GM12878 (cell line): ENCODE results near the gene WDR93. TPM values are rescaled to one million over a fixed set of nuclear protein-coding genes. Genes with fewer than 3 reads are reported as not detected.

Experiments used
- ATAC-seq: fragments of 200-7000 bp; cut with Tn5 transposase; 3 replicates; pipeline ENCODE4 v1.9.1; 2020; ENCODE audit warnings: mild to moderate bottlenecking, moderate library complexity
- BruUV-seq: library from RNA; stranded (reverse); fragments of 400-500 nt; replicated peaks from 2 replicates; lab custom pipeline; 2021; lab: Mats Ljungman, UMichigan
- CTCF ChIA-PET: fragments of 300-600 bp; sonication (Branson Sonifier 250); formaldehyde crosslinking; extraction: SDS; loops from one replicate; lab custom pipeline; 2021; ENCODE audit warnings: inconsistent platforms; lab: Yijun Ruan, JAX
- POLR2A ChIA-PET: fragments of 350-600 bp; formaldehyde crosslinking; extraction: SDS; loops from one replicate; lab custom pipeline; 2021; ENCODE audit warnings: inconsistent platforms; lab: Charles Lee
- RAD21 ChIA-PET: fragments of 300-600 bp; sonication (Branson Sonifier 250); formaldehyde crosslinking; loops from one replicate; lab custom pipeline; 2023; ENCODE audit warnings: antibody characterized with exemption; ENCODE audit not compliant: unreplicated experiment; lab: Charles Lee
- SMC1A ChIA-PET: fragments of 300-600 bp; sonication (Branson Sonifier 250); formaldehyde crosslinking; loops from one replicate; lab custom pipeline; 2023; ENCODE audit not compliant: unreplicated experiment, uncharacterized antibody; lab: Charles Lee
- DNase-seq: peaks from one replicate; pipeline ENCODE4 v3.0.0-alpha.2; 2011; ENCODE audit warnings: low read depth, low spot score
- FAIRE-seq: peaks from 3 replicates; lab custom pipeline; 2011; peaks lifted over from hg19 to GRCh38; lab: Jason Lieb, UNC
- H2AFZ ChIP-seq: 2 replicates; pipeline ENCODE4 v1.6.0; 2011; ENCODE audit warnings: low read depth, low read length, control low read depth; ENCODE audit not compliant: control insufficient read depth
- H3K27ac ChIP-seq: 2 replicates; pipeline ENCODE4 v1.5.1; 2011; ENCODE audit warnings: control low read depth; ENCODE audit not compliant: control insufficient read depth, insufficient read depth
- H3K27me3 ChIP-seq, 2 experiments: replicated peaks in 1 of 2; 2 replicates each; pipeline versions ENCODE4 v1.6.0 to v1.6.1; 2011; ENCODE audit warnings: low read length in 1 of 2; ENCODE audit not compliant: control insufficient read depth in 2 of 2, insufficient read depth in 2 of 2
- H3K36me3 ChIP-seq, 2 experiments: 2 replicates each; pipeline ENCODE4 v1.5.1; 2011; ENCODE audit warnings: low read length in 1 of 2; ENCODE audit not compliant: control insufficient read depth in 2 of 2, insufficient read depth in 2 of 2
- H3K4me1 ChIP-seq: 2 replicates; pipeline ENCODE4 v1.6.1; 2011; ENCODE audit warnings: mild to moderate bottlenecking, low read length, moderate library complexity, mixed read lengths; ENCODE audit not compliant: control insufficient read depth, insufficient read depth
- H3K4me2 ChIP-seq: 2 replicates; pipeline ENCODE4 v1.6.0; 2011; ENCODE audit warnings: control low read depth; ENCODE audit not compliant: control insufficient read depth, insufficient read depth
- H3K4me3 ChIP-seq: fragments of 200-600 bp; sonication (generic); 2 replicates; pipeline ENCODE4 v1.5.1; 2016
- H3K79me2 ChIP-seq: 2 replicates; pipeline ENCODE4 v1.6.0; 2011; ENCODE audit warnings: low read length; ENCODE audit not compliant: control insufficient read depth, insufficient read depth
- H3K9ac ChIP-seq: 2 replicates; pipeline ENCODE4 v1.8.0; 2011; ENCODE audit warnings: low read length, control low read depth, mixed read lengths; ENCODE audit not compliant: control insufficient read depth, insufficient read depth
- H3K9me3 ChIP-seq: replicated peaks from 3 replicates; pipeline ENCODE4 v1.5.1; 2011; ENCODE audit warnings: mild to moderate bottlenecking, low read length; ENCODE audit not compliant: control insufficient read depth, insufficient read depth
- H4K20me1 ChIP-seq: 2 replicates; pipeline ENCODE4 v1.6.0; 2011; ENCODE audit not compliant: control insufficient read depth, insufficient read depth
- BCL11A ChIP-seq: IDR thresholded peaks from 2 replicates; pipeline ENCODE4 v1.6.1; 2011; ENCODE audit warnings: low read depth, low read length
- CHD2 ChIP-seq: IDR thresholded peaks from 2 replicates; pipeline ENCODE4 v1.6.1; 2011; ENCODE audit warnings: low read depth, low read length, improper control_type of control experiment, borderline replicate concordance
- CREB1 ChIP-seq: IDR thresholded peaks from 2 replicates; pipeline ENCODE4 v1.6.1; 2012; ENCODE audit warnings: low read depth, mild to moderate bottlenecking, inconsistent platforms
- ETV6 ChIP-seq, 2 experiments: fragments of 450-650 bp in 1 of 2; IDR thresholded peaks in 1 of 2; conservative IDR thresholded peaks in 1 of 2; 2 replicates each; pipeline ENCODE4 v1.6.1; 2014; ENCODE audit warnings: antibody characterized with exemption in 1 of 2, borderline replicate concordance in 1 of 2, low read depth in 1 of 2, mild to moderate bottlenecking in 1 of 2, moderate library complexity in 1 of 2
- HDAC2 ChIP-seq: fragments of 200-600 bp; sonication (generic); IDR thresholded peaks from 2 replicates; pipeline ENCODE4 v1.6.1; 2017
- KLF5 ChIP-seq: fragments of 450-650 bp; IDR thresholded peaks from 2 replicates; pipeline ENCODE4 v1.6.1; 2014; ENCODE audit warnings: mild to moderate bottlenecking; ENCODE audit not compliant: partially characterized antibody
- PML ChIP-seq: IDR thresholded peaks from 2 replicates; pipeline ENCODE4 v1.6.1; 2012; ENCODE audit warnings: low read length, inconsistent platforms
- RAD51 ChIP-seq: fragments of 450-650 bp; IDR thresholded peaks from 2 replicates; pipeline ENCODE4 v1.6.1; 2016; ENCODE audit warnings: moderate library complexity, mild to moderate bottlenecking, inconsistent platforms
- RBBP5 ChIP-seq: fragments of 200-600 bp; sonication (generic); conservative IDR thresholded peaks from 2 replicates; pipeline ENCODE4 v1.6.1; 2016
- RELA ChIP-seq: fragments of 450-650 bp; IDR thresholded peaks from 2 replicates; pipeline ENCODE4 v1.8.0; 2014; ENCODE audit warnings: borderline replicate concordance; ENCODE audit not compliant: partially characterized antibody
- RELB ChIP-seq: fragments of 450-650 bp; IDR thresholded peaks from 2 replicates; pipeline ENCODE4 v1.6.1; 2017; ENCODE audit warnings: low read depth, mild to moderate bottlenecking, moderate library complexity
- RUNX3 ChIP-seq: IDR thresholded peaks from 2 replicates; pipeline ENCODE4 v1.6.1; 2012; ENCODE audit warnings: low read length, inconsistent platforms
- SREBF1 ChIP-seq: IDR thresholded peaks from 2 replicates; pipeline ENCODE4 v1.6.1; 2012; ENCODE audit warnings: mild to moderate bottlenecking, low read length
- STAT3 ChIP-seq: IDR thresholded peaks from 2 replicates; pipeline ENCODE4 v1.6.1; 2011; ENCODE audit warnings: low read depth, low read length, improper control_type of control experiment
- USF2 ChIP-seq: IDR thresholded peaks from 2 replicates; pipeline ENCODE4 v1.6.1; 2011; ENCODE audit warnings: low read depth, low read length, improper control_type of control experiment, borderline replicate concordance
- WRNIP1 ChIP-seq: IDR thresholded peaks from 2 replicates; pipeline ENCODE4 v1.6.1; 2011; ENCODE audit warnings: low read depth, low read length, improper control_type of control experiment, borderline replicate concordance
- ZNF217 ChIP-seq: fragments of 450-650 bp; IDR thresholded peaks from 2 replicates; pipeline ENCODE4 v1.6.1; 2017; ENCODE audit warnings: antibody characterized with exemption, mild to moderate bottlenecking
- ZNF274 ChIP-seq: IDR thresholded peaks from one replicate; pipeline ENCODE4 v1.8.0; 2011; ENCODE audit not compliant: insufficient read length, insufficient read depth
- ZNF622 ChIP-seq: fragments of 450-650 bp; IDR thresholded peaks from 2 replicates; pipeline ENCODE4 v1.6.1; 2017; ENCODE audit warnings: mild to moderate bottlenecking, inconsistent platforms
- ZZZ3 ChIP-seq: IDR thresholded peaks from 2 replicates; pipeline ENCODE4 v1.6.1; 2011; ENCODE audit warnings: low read depth; ENCODE audit not compliant: control insufficient read depth, insufficient read length
- WGBS: methylation state at CpG from one replicate; pipeline ENCODE4 v1.1.6; 2016; ENCODE audit warnings: low lambda C conversion rate; ENCODE audit not compliant: insufficient replicate concordance, insufficient coverage; ENCODE audit errors: missing lambda C conversion rate; 5-methylcytosine and 5-hydroxymethylcytosine counted together
- in situ Hi-C: fragments of 300-500 bp; cut with MboI; formaldehyde crosslinking; loops from 9 replicates; pipeline ENCODE4 v1.14.3; 2018; ENCODE audit warnings: mixed read lengths
- intact Hi-C: fragments of 100-400 bp; cut with micrococcal nuclease; formaldehyde crosslinking; loops from one replicate; pipeline ENCODE4 v1.14.2; 2022; ENCODE audit not compliant: unreplicated experiment
- polyA plus RNA-seq, 11 experiments: library from polyadenylated mRNA; depleted of rRNA in 4 of 11; unstranded in 6 of 11; stranded (reverse) in 5 of 11; fragments of >200 nt; fragmentation: Nextera tagmentation in 4 of 11; fragmentation: Illumina TruSeq in 1 of 11; extraction: Ambion mirVana in 4 of 11; extraction: Trizol in 1 of 11; gene quantifications; 1 replicate in 1 of 11; 2 replicates in 10 of 11; pipeline versions ENCODE4 v1.2.1 to v1.2.3, GENCODE V29; 2011 to 2016; ENCODE audit warnings: inconsistent platforms in 2 of 11, missing spikeins in 2 of 11, low read depth in 1 of 11
- total RNA-seq, 4 experiments: library from RNA; depleted of rRNA in 3 of 4; stranded (reverse); fragments of >200 nt in 3 of 4; fragmentation: Illumina TruSeq in 1 of 4; extraction: Trizol in 1 of 4; gene quantifications; 2 replicates each; pipeline versions ENCODE4 v1.2.1 to v1.2.3, GENCODE V29; 2013 to 2021

WDR93 gene
- total and polyA plus RNA-seq, 10 of the 15 experiments (the other 5 are each of a cell fraction or from before 2014, with no cell fraction given) = not detected

GRCh38 chr15:89790661-89791060 lies 100.0 kb downstream of the WDR93 start:
- CTCF ChIA-PET = interaction anchor here (0.7 to 1.1 kb wide), 2 partner anchors 84 to 181 kb away, joined by 3 to 6 read pairs; no protein-coding TSS in a partner anchor

More at GRCh38 chr15:89790661-89791060, 100.0 kb downstream of the WDR93 start:
- Histone ChIP-seq H3K27ac (no peak overlapping the region), H3K4me3 (no peak overlapping the region), H2AFZ (no peak overlapping the region), H3K9ac (no peak overlapping the region), H3K36me3 (no peaks in the 10 kb centered on the region), H4K20me1 (no peaks in the 10 kb centered on the region), H3K9me3 (peaks cover 2% of the 10 kb centered on the region; the same call in 2 of the 3 replicates), H3K4me2 (no peak overlapping the region), H3K4me1 (no peaks in the 10 kb centered on the region), H3K27me3 (no peaks in the 10 kb centered on the region), H3K79me2 (no peaks in the 10 kb centered on the region)
- ChIA-PET RAD21 (interaction anchor here (0.8 kb wide), 1 partner anchor 83 kb away, joined by 4 read pairs; no protein-coding TSS in a partner anchor), SMC1A (no interaction called here), POLR2A (no interaction called here)
- ATAC-seq (no peak), DNase-seq (no peak), FAIRE-seq (no peak)
- TF ChIP-seq WRNIP1 (no peak), CREB1 (no peak), BCL11A (no peak), STAT3 (no peak), RAD51 (no peak), RUNX3 (no peak), KLF5 (no peak), ZZZ3 (no peak), RBBP5 (no peak), PML (no peak), CHD2 (no peak), ZNF622 (no peak), ZNF274 (no peak), RELB (no peak), ETV6 (conservative IDR thresholded peaks at IDR 0.05 in 1 of 2, IDR thresholded peaks at IDR 0.05 in 1 of 2; ENCODE audit: borderline replicate concordance in 1 of 2, low read depth in 1 of 2) (no peak), HDAC2 (no peak), ZNF217 (no peak), USF2 (no peak), SREBF1 (no peak), RELA (no peak)
- WGBS = 69% methylated on average over 14 of the region's 16 CpGs
- BruUV-seq = no TSS peak
- in situ Hi-C loops (no loop called here), intact Hi-C loops (no loop called here)
